Measurements from ENCODE around the gene VPS39.

Gene VPS39

GRCh38 chr15:42203891-42204290 lies 4.2 kb downstream of the VPS39 start:
- Histone ChIP-seq H3K27me3 (ENCODE audit: control insufficient read depth, insufficient read depth, low read length) (no peaks in the 10 kb centered on the region), H3K27ac (no peak overlapping the region), H3K4me3 (ENCODE audit: low read depth, low read length) (no peak overlapping the region), H3K9me3 (ENCODE audit: control insufficient read depth, low read length) (no peaks in the 10 kb centered on the region), H2AFZ (no peak overlapping the region), H3K9ac (no peak overlapping the region), H3K4me2 (ENCODE audit: low read length) (no peak overlapping the region), H3K36me3 (ENCODE audit: control insufficient read depth, insufficient read depth, low read length) (no peaks in the 10 kb centered on the region), H3K4me1 (peaks cover 6% of the 10 kb centered on the region), H3K79me2 (peaks cover 20% of the 10 kb centered on the region)
- TF ChIP-seq CTCF (IDR thresholded peaks at IDR 0.05): no peak

- H3K4me2 ChIP-seq (ENCODE audit: low read length): no peak overlapping the region
- no peak for TF ChIP-seq CTCF (IDR thresholded peaks at IDR 0.05)
- H3K36me3 ChIP-seq (ENCODE audit: control insufficient read depth, insufficient read depth, low read length): no peaks in the 10 kb centered on the region
- no peaks in the 10 kb centered on the region for H3K27me3 ChIP-seq (ENCODE audit: control insufficient read depth, insufficient read depth, low read length)
- no peak overlapping the region for H3K27ac ChIP-seq
- H3K79me2 ChIP-seq: peaks cover 17% of the 10 kb centered on the region
- H2AFZ ChIP-seq: no peak overlapping the region
- H3K4me3 ChIP-seq (ENCODE audit: low read depth, low read length): no peak overlapping the region
- H3K9ac ChIP-seq: no peak overlapping the region
- no peaks in the 10 kb centered on the region for H3K9me3 ChIP-seq (ENCODE audit: control insufficient read depth, low read length)
- H3K4me1 ChIP-seq: peaks cover 6% of the 10 kb centered on the region
Observed at GRCh38 chr15:42202653-42203052, 5.5 kb downstream of the VPS39 start.

GRCh38 chr15:42201801-42202200 lies 6.3 kb downstream of the VPS39 start:
- Histone ChIP-seq H3K4me1 (peaks cover 3% of the 10 kb centered on the region), H3K4me3 (ENCODE audit: low read depth, low read length) (no peak overlapping the region), H3K27ac (no peak overlapping the region), H3K27me3 (ENCODE audit: control insufficient read depth, insufficient read depth, low read length) (no peaks in the 10 kb centered on the region), H3K4me2 (ENCODE audit: low read length) (no peak overlapping the region), H2AFZ (no peak overlapping the region), H3K79me2 (peaks cover 14% of the 10 kb centered on the region), H3K36me3 (ENCODE audit: control insufficient read depth, insufficient read depth, low read length) (no peaks in the 10 kb centered on the region), H3K9ac (no peak overlapping the region), H3K9me3 (ENCODE audit: control insufficient read depth, low read length) (no peaks in the 10 kb centered on the region)
- TF ChIP-seq CTCF (IDR thresholded peaks at IDR 0.05): no peak

- Histone ChIP-seq H3K4me3 (ENCODE audit: low read depth, low read length) (no peak overlapping the region), H3K79me2 (peaks cover 12% of the 10 kb centered on the region), H3K9me3 (ENCODE audit: control insufficient read depth, low read length) (no peaks in the 10 kb centered on the region), H3K4me1 (no peaks in the 10 kb centered on the region), H3K4me2 (ENCODE audit: low read length) (no peak overlapping the region), H3K9ac (no peak overlapping the region), H3K36me3 (ENCODE audit: control insufficient read depth, insufficient read depth, low read length) (no peaks in the 10 kb centered on the region), H3K27me3 (ENCODE audit: control insufficient read depth, insufficient read depth, low read length) (no peaks in the 10 kb centered on the region), H3K27ac (no peak overlapping the region), H2AFZ (no peak overlapping the region)
- no peak for TF ChIP-seq CTCF (IDR thresholded peaks at IDR 0.05)
Observed at GRCh38 chr15:42199126-42199525, 9.0 kb downstream of the VPS39 start.

GRCh38 chr15:42198516-42198915 lies 9.6 kb downstream of the VPS39 start:
- Histone ChIP-seq H3K36me3 (ENCODE audit: control insufficient read depth, insufficient read depth, low read length) (no peaks in the 10 kb centered on the region), H3K9me3 (ENCODE audit: control insufficient read depth, low read length) (no peaks in the 10 kb centered on the region), H3K4me1 (no peaks in the 10 kb centered on the region), H3K27me3 (ENCODE audit: control insufficient read depth, insufficient read depth, low read length) (no peaks in the 10 kb centered on the region), H3K27ac (no peak overlapping the region), H3K4me3 (ENCODE audit: low read depth, low read length) (no peak overlapping the region), H3K4me2 (ENCODE audit: low read length) (no peak overlapping the region), H3K9ac (no peak overlapping the region), H3K79me2 (peaks cover 12% of the 10 kb centered on the region), H2AFZ (no peak overlapping the region)
- no peak for TF ChIP-seq CTCF (IDR thresholded peaks at IDR 0.05)

Measured in parathyroid adenoma (tissue), 2 donors.